GM19468 (cell line): ENCODE measurements around the gene TIGD7.

ENCODE experiments used
- ATAC-seq: cut with Tn5 transposase; IDR thresholded peaks from one replicate; pipeline ENCODE4 v1.9.1; 2021; ENCODE audit warnings: mild to moderate bottlenecking, moderate library complexity, moderate number of reproducible peaks; ENCODE audit not compliant: unreplicated experiment; ENCODE audit errors: extremely low read depth

TIGD7 gene

GRCh38 chr16:3305109-3306068 is at the start of gene TIGD7, which contains the start of gene ZNF75A:
Gene TIGD7 (minus strand): TSS chr16:3305430. CDS start chr16:3300614, 4,816 bp downstream.
Gene ZNF75A (plus strand): TSS chr16:3305497. CDS start chr16:3308429, 2,932 bp downstream.
- ATAC-seq = peak; percentile 56

GRCh38 chr16:3349175-3349574 is 43.9 kb upstream of the TIGD7 start:
- ATAC-seq = no peak

- ATAC-seq = no peak
Measured at GRCh38 chr16:3348547-3349167, 43.4 kb upstream of the TIGD7 start.

- ATAC-seq = no peak
Measured at GRCh38 chr16:3347586-3347985, 42.4 kb upstream of the TIGD7 start.

GRCh38 chr16:3346041-3346440 is 40.8 kb upstream of the TIGD7 start:
- no peak for ATAC-seq

- ATAC-seq = no peak
Measured at GRCh38 chr16:3328643-3329042, 23.4 kb upstream of the TIGD7 start.

GRCh38 chr16:3328104-3328503 is 22.9 kb upstream of the TIGD7 start:
- ATAC-seq = no peak

GRCh38 chr16:3327514-3327913 is 22.3 kb upstream of the TIGD7 start:
- ATAC-seq = no peak

- ATAC-seq = no peak
Measured at GRCh38 chr16:3321816-3322215, 16.6 kb upstream of the TIGD7 start.

- ATAC-seq = no peak
Measured at GRCh38 chr16:3317315-3317999, 12.2 kb upstream of the TIGD7 start.

- no peak for ATAC-seq
Measured at GRCh38 chr16:3311496-3311895, 6.3 kb upstream of the TIGD7 start.

GRCh38 chr16:3306078-3306477 is 848 bp upstream of the TIGD7 start:
- ATAC-seq = no peak

GRCh38 chr16:3304370-3304769 is 860 bp downstream of the TIGD7 start:
- no peak for ATAC-seq

- no peak for ATAC-seq
Measured at GRCh38 chr16:3295783-3296182, 9.4 kb downstream of the TIGD7 start.

GRCh38 chr16:3295209-3295608 is 10.0 kb downstream of the TIGD7 start:
- ATAC-seq = no peak

- ATAC-seq = no peak
Measured at GRCh38 chr16:3292604-3293003, 12.6 kb downstream of the TIGD7 start.

- no peak for ATAC-seq
Measured at GRCh38 chr16:3289998-3290673, 15.1 kb downstream of the TIGD7 start.

GRCh38 chr16:3285131-3285530 is 20.1 kb downstream of the TIGD7 start:
- no peak for ATAC-seq

GRCh38 chr16:3283543-3284447 is 21.4 kb downstream of the TIGD7 start:
- ATAC-seq = no peak
